ENCODE results near the gene TSPAN18. TPM values are rescaled to one million over a fixed set of nuclear protein-coding genes. Genes with fewer than 3 reads are reported as not detected.

TSPAN18 gene
- total and polyA plus RNA-seq, 2 of the 8 experiments (the other 6 are each of a cell fraction or from before 2014, with no cell fraction given) = 5.2 to 10.2 TPM

DNA sequence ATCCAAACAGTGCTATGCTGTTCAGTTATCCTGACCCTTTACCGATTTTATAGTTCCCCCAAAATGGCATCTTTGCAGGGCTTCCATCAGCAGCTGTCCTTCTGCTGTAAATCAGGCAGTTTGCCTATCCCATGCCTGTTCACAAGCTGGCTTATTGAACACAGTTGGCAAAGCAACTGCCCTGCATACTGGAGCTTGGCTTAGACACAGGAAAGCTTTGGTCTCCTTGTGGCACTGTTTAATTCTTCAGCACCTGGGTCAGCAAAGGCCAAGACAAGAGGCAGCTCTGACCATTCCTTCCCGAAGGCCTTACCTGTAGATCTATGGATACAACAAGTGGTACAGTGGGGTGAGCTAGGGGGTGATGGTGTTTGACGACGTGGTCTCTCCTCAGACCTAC, 32.2 kb downstream of the TSPAN18 start:
- Histone ChIP-seq H2BK120ac (replicated peaks; ENCODE audit: low read depth, low read length) (no peak overlapping the region), H3K56ac (replicated peaks; ENCODE audit: insufficient read length, low read depth, low read length) (no peak overlapping the region), H3K27me3 (replicated peaks in 1 of 4; ENCODE audit: control insufficient read depth in 3 of 4, extremely low read depth in 1 of 4, insufficient read depth in 3 of 4, low read length in 3 of 4) (peaks cover 4 to 20% (median 17%) of the 10 kb centered on the region in 4 experiments), H3K23ac (ENCODE audit: insufficient read length) (no peak overlapping the region), H4K8ac (ENCODE audit: extremely low read depth, insufficient read depth, low read length) (no peak overlapping the region), H3K4ac (replicated peaks; ENCODE audit: insufficient read length, low read depth, low read length) (no peak overlapping the region), H3K4me2 (ENCODE audit: insufficient read depth in 1 of 2, low read depth in 2 of 2, low read length in 2 of 2) (no peak overlapping the region), H3K4me3 (ENCODE audit: extremely low read depth in 1 of 4, insufficient read depth in 2 of 4, low read depth in 3 of 4, low read length in 4 of 4) (no peak overlapping the region), H3K9ac (replicated peaks in 1 of 4; ENCODE audit: extremely low read depth in 1 of 4, low read depth in 3 of 4, low read length in 3 of 4) (no peak overlapping the region), H2BK12ac (ENCODE audit: low read depth, low read length) (peak overlapping the region; percentile 1; the same call in 1 of the 2 replicates), H4K20me1 (replicated peaks in 1 of 2; ENCODE audit: control insufficient read depth in 1 of 2, insufficient read depth in 2 of 2, low read length in 2 of 2) (peaks cover 0 to 2% of the 10 kb centered on the region in 2 experiments), H3K23me2 (ENCODE audit: low read depth, low read length) (no peaks in the 10 kb centered on the region; the same call in 1 of the 2 replicates), H3K36me3 (ENCODE audit: control insufficient read depth in 2 of 4, insufficient read depth in 4 of 4, low read length in 3 of 4) (no peaks in the 10 kb centered on the region), H3K27ac (ENCODE audit: low read depth, low read length) (no peak overlapping the region), H4K5ac (ENCODE audit: insufficient read length, low read depth, low read length) (no peak overlapping the region), H4K91ac (replicated peaks; ENCODE audit: insufficient read length, low read length) (no peak overlapping the region), H3K9me3 (ENCODE audit: insufficient read depth in 2 of 2, low read depth in 1 of 2, low read length in 1 of 2) (no peaks in the 10 kb centered on the region), H3K4me1 (replicated peaks in 1 of 4; ENCODE audit: control insufficient read depth in 3 of 4, insufficient read depth in 4 of 4, low read length in 3 of 4) (peaks cover 21 to 38% (median 29%) of the 10 kb centered on the region in 4 experiments), H3K79me2 (ENCODE audit: control insufficient read depth in 1 of 2, insufficient read depth in 2 of 2, low read length in 2 of 2) (no peaks in the 10 kb centered on the region), H3K79me1 (ENCODE audit: low read depth, low read length) (no peaks in the 10 kb centered on the region), H2BK15ac (ENCODE audit: low read length) (peak overlapping the region; percentile 2; the same call in 1 of the 2 replicates), H2AK5ac (ENCODE audit: low read depth, low read length) (no peak overlapping the region), H3K14ac (ENCODE audit: insufficient read length) (no peak overlapping the region), H2AFZ (ENCODE audit: low read length) (no peak overlapping the region), H2BK5ac (ENCODE audit: low read depth, low read length) (no peak overlapping the region), H3K18ac (ENCODE audit: extremely low read depth, low read length) (no peak overlapping the region), H2BK20ac (ENCODE audit: low read length) (no peak overlapping the region)
- no peak for FAIRE-seq
- peak in 1 of 2 experiments; percentile 32 for DNase-seq (ENCODE audit: low read depth in 1 of 2, low spot score in 2 of 2)
- ChIA-PET CTCF (ENCODE audit: partially characterized antibody) (interaction anchor here (0.6 to 10.1 kb wide), 13 partner anchors 13 to 202 kb away, joined by 3 to 132 read pairs (median 3); no protein-coding TSS in a partner anchor), POLR2A (ENCODE audit: partially characterized antibody) (no interaction called here)
- WGBS, 2 experiments (ENCODE audit: extremely low coverage in 1 of 2, insufficient coverage in 1 of 2, insufficient read length in 1 of 2, insufficient replicate concordance in 2 of 2, low coverage in 1 of 2, low lambda C conversion rate in 2 of 2, missing lambda C conversion rate in 1 of 2) = 88% methylated on average over 4 of the region's 4 CpGs; no CpG with 5 or more reads in 1 of the 2 experiments
- TF ChIP-seq TCF12 (IDR thresholded peaks at IDR 0.05; ENCODE audit: low read depth, low read length) (no peak), SIN3A (conservative IDR thresholded peaks at IDR 0.05 in 1 of 2, IDR thresholded peaks at IDR 0.05 in 1 of 2; ENCODE audit: low read depth in 1 of 2, low read length in 2 of 2) (no peak), BACH1 (IDR thresholded peaks at IDR 0.05; ENCODE audit: low read length) (no peak), POU5F1 (IDR thresholded peaks at IDR 0.05; ENCODE audit: low read depth, low read length) (no peak), CHD1 (IDR thresholded peaks at IDR 0.05; ENCODE audit: low read depth, low read length) (no peak), RNF2 (IDR thresholded peaks at IDR 0.05; ENCODE audit: borderline replicate concordance, low read depth, low read length, missing control alignments, poor library complexity, severe bottlenecking) (no peak), SIX5 (IDR thresholded peaks at IDR 0.05; ENCODE audit: low read depth, low read length) (no peak), SP4 (IDR thresholded peaks at IDR 0.05; ENCODE audit: low read length) (no peak), KDM1A (IDR thresholded peaks at IDR 0.05; ENCODE audit: borderline replicate concordance, low read length) (no peak), RXRA (IDR thresholded peaks at IDR 0.05; ENCODE audit: insufficient read depth, low read depth, low read length) (no peak), RFX5 (IDR thresholded peaks at IDR 0.05; ENCODE audit: borderline replicate concordance, low read depth, low read length) (no peak)
